ENCODE measurements around the gene MARVELD3. TPM values are rescaled to one million over a fixed set of nuclear protein-coding genes. Genes with fewer than 3 reads are reported as not detected.

The MARVELD3 gene
- total and polyA plus RNA-seq, 2 of the 8 experiments (the other 6 are each of a cell fraction or from before 2014, with no cell fraction given) = 18.0 to 34.8 TPM

GRCh38 chr16:71609066-71609465, 16.9 kb upstream of the MARVELD3 start (continued):
- no peak for TF ChIP-seq CHD7 (IDR thresholded peaks at IDR 0.05; ENCODE audit: insufficient replicate concordance, low read length)
- no peak for TF ChIP-seq CBX8 (IDR thresholded peaks at IDR 0.05; ENCODE audit: borderline replicate concordance, low read depth, low read length)
- no peak for TF ChIP-seq HDAC6 (IDR thresholded peaks at IDR 0.05; ENCODE audit: low read depth, low read length)
- no peak for TF ChIP-seq JUN (IDR thresholded peaks at IDR 0.05; ENCODE audit: low read depth, low read length)
- no peak for TF ChIP-seq SP4 (IDR thresholded peaks at IDR 0.05; ENCODE audit: low read length)
- TF ChIP-seq, protein P1, sequence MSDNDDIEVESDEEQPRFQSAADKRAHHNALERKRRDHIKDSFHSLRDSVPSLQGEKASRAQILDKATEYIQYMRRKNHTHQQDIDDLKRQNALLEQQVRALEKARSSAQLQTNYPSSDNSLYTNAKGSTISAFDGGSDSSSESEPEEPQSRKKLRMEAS (IDR thresholded peaks at IDR 0.05) = no peak
- TF ChIP-seq RXRA (IDR thresholded peaks at IDR 0.05; ENCODE audit: insufficient read depth, low read depth, low read length) = no peak
- no peak for TF ChIP-seq YY1 (IDR thresholded peaks at IDR 0.05; ENCODE audit: low read depth, low read length)
- TF ChIP-seq JUND (IDR thresholded peaks at IDR 0.05; ENCODE audit: low read length) = no peak
- no peak for TF ChIP-seq BCL11A (IDR thresholded peaks at IDR 0.05; ENCODE audit: low read depth in 2 of 2, low read length in 2 of 2)
- TF ChIP-seq RAD21 (IDR thresholded peaks at IDR 0.05 in 1 of 2, conservative IDR thresholded peaks at IDR 0.05 in 1 of 2; ENCODE audit: low read depth in 2 of 2, low read length in 2 of 2) = no peak
- no peak for TF ChIP-seq HDAC2 (IDR thresholded peaks at IDR 0.05; ENCODE audit: borderline replicate concordance in 1 of 2, low read depth in 2 of 2, low read length in 2 of 2)

Measured in H1 (cell line).